Activated CD4-positive, alpha-beta T cell treated with anti-CD3 and anti-CD28 coated beads, Interleukin-2, Interleukin-6, amounts not matched to agents 100 ng/mL and 50 ng/mL, durations not matched to agents 16 hours and 8 hours (primary cell): ENCODE results near the gene NKX1-1.

Experiments
- DNase-seq: peaks from one replicate; pipeline ENCODE4 v3.0.0-alpha.2; 2020

Gene NKX1-1

GRCh38 chr4:1356181-1356998 lies 49.9 kb downstream of the NKX1-1 start:
- peak; percentile 53 for DNase-seq

GRCh38 chr4:1355378-1355777 lies 50.9 kb downstream of the NKX1-1 start:
- DNase-seq, result no peak

GRCh38 chr4:1354983-1355275 lies 51.3 kb downstream of the NKX1-1 start:
- no peak for DNase-seq

GRCh38 chr4:1354136-1354982 lies 51.9 kb downstream of the NKX1-1 start:
- DNase-seq, result no peak

- DNase-seq, result no peak
These were observed 52.8 kb downstream of the NKX1-1 start for GRCh38 chr4:1353186-1354055.
